ENCODE results near the gene CEACAM19. TPM values are rescaled to one million over a fixed set of nuclear protein-coding genes. Genes with fewer than 3 reads are reported as not detected.
A peak's percentile ranks its signal among the peaks of the same experiment; 100 is the strongest.

Gene CEACAM19
- total and polyA plus RNA-seq, 2 of the 13 experiments (the other 11 are each of a cell fraction or from before 2014, with no cell fraction given): 1.3 to 4.0 TPM

- H3K9ac ChIP-seq (ENCODE audit: insufficient read depth, low read depth, low read length): no peak overlapping the region
- no peaks in the 10 kb centered on the region for H3K27me3 ChIP-seq (ENCODE audit: control insufficient read depth in 1 of 2, insufficient read depth in 2 of 2, low read length in 2 of 2)
- intact Hi-C loops (cut with micrococcal nuclease; ENCODE audit: unreplicated experiment): loop anchor here (2.0 kb wide), 1 partner anchor 23 kb away; the partner anchor contains the start of gene IGSF23
- no TSS peak for BruUV-seq (replicated peaks)
- no peaks in the 10 kb centered on the region for H3K9me3 ChIP-seq (ENCODE audit: low read length)
- H3K36me3 ChIP-seq (replicated peaks in 1 of 2; ENCODE audit: control insufficient read depth in 1 of 2, insufficient read depth in 2 of 2, low read length in 2 of 2): peaks cover 0 to 3% of the 10 kb centered on the region in 2 experiments; a peak in 1 of 5 replicates
- no peak overlapping the region for H3K4me3 ChIP-seq (replicated peaks in 1 of 3; ENCODE audit: insufficient read depth in 1 of 3, low read depth in 2 of 3, low read length in 3 of 3)
- H3K4me2 ChIP-seq (ENCODE audit: low read depth, low read length): peak overlapping the region; percentile 43
- no peak overlapping the region for H2AFZ ChIP-seq (ENCODE audit: low read length)
- H3K79me2 ChIP-seq (ENCODE audit: insufficient read depth, low read length): no peaks in the 10 kb centered on the region
- peak overlapping the region; percentile 72 for H3K27ac ChIP-seq (ENCODE audit: extremely low read length, insufficient read depth, low read length)
- peak; percentile 29; the same call in 2 of the 3 replicates for ATAC-seq
- CTCF ChIA-PET (ENCODE audit: low intra/inter-chr PET ratio, low total read pairs): no interaction called here
- TF ChIP-seq SKIL (CRISPR knock-in tag; IDR thresholded peaks at IDR 0.05; ENCODE audit: borderline replicate concordance): no peak
- no peak for TF ChIP-seq MBNL3 (CRISPR knock-in tag; conservative IDR thresholded peaks at IDR 0.05)
- TF ChIP-seq ZNF331 (CRISPR knock-in tag; IDR thresholded peaks at IDR 0.05): 0 out of 2 replicates have a peak, but pooled peaks have one; percentile 25
- TF ChIP-seq MEIS2 (CRISPR knock-in tag; IDR thresholded peaks at IDR 0.05): 0 out of 2 replicates have a peak, but pooled peaks have one; percentile 1
- no peaks in the 10 kb centered on the region for H4K20me1 ChIP-seq (ENCODE audit: insufficient read depth, low read length)
- no peak for DNase-seq (ENCODE audit: low spot score)
- FAIRE-seq: no peak
- POLR2A ChIA-PET: interaction anchor here (0.6 to 3.0 kb wide), 11 partner anchors 9 to 109 kb away, joined by 3 to 68 read pairs (median 4); partner anchors contain the start of gene IGSF23
- peaks cover 59% of the 10 kb centered on the region for H3K4me1 ChIP-seq (ENCODE audit: insufficient read depth, low read length)
- in situ Hi-C loops (cut with HindIII; ENCODE audit: extremely low pct_ligation_motif_present, low pct_unique_long_range_greater_than_20kb): no loop called here
- WGBS (ENCODE audit: low lambda C conversion rate): 96% methylated on average over 3 of the region's 3 CpGs
Measured at GRCh38 chr19:44635581-44636438, 35.5 kb upstream of the CEACAM19 start.
